Measurements from ENCODE around the gene LIPI.
"Not testable (repeated sequence)": the region's sequence is repeated elsewhere in the genome, so short reads cannot be mapped to it uniquely, and the experiment has no call there.

GRCh38 chr21:14062684-14063083 lies 148.1 kb downstream of the LIPI start:
- not testable (repeated sequence) for TF ChIP-seq TAF1 (IDR thresholded peaks at IDR 0.05; ENCODE audit: borderline replicate concordance, low read depth, low read length); POLR2A (IDR thresholded peaks at IDR 0.05; ENCODE audit: low read depth, low read length); POLR2AphosphoS5 (IDR thresholded peaks at IDR 0.05; ENCODE audit: low read depth, low read length)

Measured in GM12892 (cell line).